Liver (tissue), 9 donors: Measurements from ENCODE around the gene CHKA. TPM values are rescaled to one million over a fixed set of nuclear protein-coding genes. Genes with fewer than 3 reads are reported as not detected.
A peak's percentile ranks its signal among the peaks of the same experiment; 100 is the strongest.

Experiments used
- DNase-seq: peaks from one replicate; pipeline ENCODE4 v3.0.0-alpha.2; 2017; ENCODE audit warnings: low spot score
- H3K27ac ChIP-seq, 2 donors: one replicate each; pipeline ENCODE4 v1.7.0; 2013; ENCODE audit warnings: inconsistent platforms in 2 of 2, low read length in 2 of 2, control low read depth in 1 of 2, low read depth in 1 of 2, mild to moderate bottlenecking in 1 of 2
- H3K27me3 ChIP-seq, 4 donors: one replicate each; pipeline versions ENCODE4 v1.6.1 to v1.7.0; 2013; ENCODE audit warnings: low read length in 3 of 4, inconsistent platforms in 1 of 4, mild to moderate bottlenecking in 1 of 4, moderate library complexity in 1 of 4; ENCODE audit not compliant: control insufficient read depth in 4 of 4, insufficient read depth in 4 of 4
- H3K36me3 ChIP-seq, 4 donors: one replicate each; pipeline versions ENCODE4 v1.6.1 to v1.7.0; 2013; ENCODE audit warnings: low read length in 3 of 4, mild to moderate bottlenecking in 3 of 4, low read depth in 1 of 4, moderate library complexity in 1 of 4; ENCODE audit not compliant: control insufficient read depth in 4 of 4, insufficient read depth in 3 of 4
- H3K4me1 ChIP-seq, 4 donors: one replicate each; pipeline versions ENCODE4 v1.6.1 to v1.7.0; 2013; ENCODE audit warnings: low read length in 3 of 4, mild to moderate bottlenecking in 3 of 4, moderate library complexity in 1 of 4; ENCODE audit not compliant: control insufficient read depth in 4 of 4, insufficient read depth in 4 of 4
- H3K4me3 ChIP-seq, 3 donors: one replicate each; pipeline versions ENCODE4 v1.6.1 to v1.7.0; 2013; ENCODE audit warnings: low read length in 3 of 3, control low read depth in 1 of 3, low read depth in 1 of 3, mild to moderate bottlenecking in 1 of 3
- H3K9ac ChIP-seq, 2 donors: one replicate each; pipeline ENCODE4 v1.7.0; 2013; ENCODE audit warnings: low read length in 2 of 2, mild to moderate bottlenecking in 2 of 2, moderate library complexity in 2 of 2, control low read depth in 1 of 2, low read depth in 1 of 2
- H3K9me3 ChIP-seq, 4 donors: one replicate each; pipeline versions ENCODE4 v1.6.1 to v1.7.0; 2013; ENCODE audit warnings: low read length in 3 of 4; ENCODE audit not compliant: control insufficient read depth in 4 of 4
- EGR1 ChIP-seq, 2 donors: IDR thresholded peaks; 2 replicates each; pipeline ENCODE4 v1.6.1; 2016 to 2018; ENCODE audit warnings: antibody characterized with exemption in 2 of 2, low read depth in 2 of 2
- FOXA1 ChIP-seq: IDR thresholded peaks from 2 replicates; pipeline ENCODE4 v1.6.1; 2016; ENCODE audit warnings: antibody characterized with exemption
- FOXA2 ChIP-seq: IDR thresholded peaks from 2 replicates; pipeline ENCODE4 v1.6.1; 2016; ENCODE audit warnings: antibody characterized with exemption
- GABPA ChIP-seq, 2 donors: IDR thresholded peaks in 1 of 2; conservative IDR thresholded peaks in 1 of 2; 2 replicates each; pipeline ENCODE4 v1.6.1; 2016; ENCODE audit warnings: antibody characterized with exemption in 2 of 2, mild to moderate bottlenecking in 1 of 2, moderate library complexity in 1 of 2
- HNF4A ChIP-seq, 2 donors: conservative IDR thresholded peaks; 2 replicates each; pipeline ENCODE4 v1.6.1; 2016; ENCODE audit warnings: antibody characterized with exemption in 2 of 2, mild to moderate bottlenecking in 2 of 2
- HNF4G ChIP-seq: IDR thresholded peaks from 2 replicates; pipeline ENCODE4 v1.6.1; 2016; ENCODE audit warnings: antibody characterized with exemption
- JUND ChIP-seq, 2 donors: IDR thresholded peaks; 2 replicates each; pipeline ENCODE4 v1.6.1; 2016; ENCODE audit warnings: antibody characterized with exemption in 2 of 2
- NR2F2 ChIP-seq: IDR thresholded peaks from 2 replicates; pipeline ENCODE4 v1.6.1; 2016; ENCODE audit warnings: antibody characterized with exemption
- RAD21 ChIP-seq, 2 donors: IDR thresholded peaks; 2 replicates each; pipeline ENCODE4 v1.6.1; 2016; ENCODE audit warnings: antibody characterized with exemption in 2 of 2, mild to moderate bottlenecking in 2 of 2
- RXRA ChIP-seq, 2 donors: IDR thresholded peaks; 2 replicates each; pipeline ENCODE4 v1.6.1; 2017 to 2018; ENCODE audit warnings: antibody characterized with exemption in 2 of 2, mild to moderate bottlenecking in 1 of 2
- SP1 ChIP-seq: IDR thresholded peaks from 2 replicates; pipeline ENCODE4 v1.6.1; 2018; ENCODE audit warnings: antibody characterized with exemption, mild to moderate bottlenecking
- TAF1 ChIP-seq: conservative IDR thresholded peaks from 2 replicates; pipeline ENCODE4 v1.6.1; 2016; ENCODE audit warnings: antibody characterized with exemption, mild to moderate bottlenecking
- YY1 ChIP-seq: IDR thresholded peaks from 2 replicates; pipeline ENCODE4 v1.6.1; 2016; ENCODE audit warnings: antibody characterized with exemption, mild to moderate bottlenecking
- WGBS: extraction: QIAGEN DNeasy Blood & Tissue Kit; methylation state at CpG from one replicate; pipeline ENCODE4 v1.1.7; 2013; 5-methylcytosine and 5-hydroxymethylcytosine counted together
- polyA plus RNA-seq, 2 donors: library from polyadenylated mRNA; stranded (reverse) in 1 of 2; unstranded in 1 of 2; fragments of 200-250 nt in 1 of 2; fragments of >200 nt in 1 of 2; fragmentation: Nextera tagmentation in 1 of 2; extraction: Ambion mirVana in 1 of 2; gene quantifications; one replicate each; pipeline versions ENCODE4 v1.2.1 to v1.2.3, GENCODE V29; 2013 to 2015
- total RNA-seq, 2 donors: library from RNA; depleted of rRNA; stranded (reverse); fragments of >200 nt; gene quantifications; one replicate each; pipeline ENCODE4 v1.2.3, GENCODE V29; 2014
- TF ChIP-seq, protein P1 (sequence below): fragments of 150-350 bp; IDR thresholded peaks from 2 replicates; pipeline ENCODE4 v1.5.1; 2017; ENCODE audit warnings: improper control_type of control experiment, low read depth, low read length; ENCODE audit not compliant: missing input control
- TF ChIP-seq, protein P2 (sequence below): IDR thresholded peaks from 2 replicates; pipeline ENCODE4 v1.6.1; 2016; ENCODE audit warnings: antibody characterized with exemption
- TF ChIP-seq, protein P3 (sequence below): IDR thresholded peaks from 2 replicates; pipeline ENCODE4 v1.6.1; 2016; ENCODE audit warnings: antibody characterized with exemption
- TF ChIP-seq, protein P4 (sequence below): IDR thresholded peaks from 2 replicates; pipeline ENCODE4 v1.6.1; 2016; ENCODE audit warnings: antibody characterized with exemption
- TF ChIP-seq, protein P5 (sequence below): IDR thresholded peaks from 2 replicates; pipeline ENCODE4 v1.6.1; 2016; ENCODE audit warnings: antibody characterized with exemption, mild to moderate bottlenecking
- donor health status: healthy.
- donor health status: healthy.
- donor health status: healthy.
- donor health status: healthy.
- donor health status: healthy.

The CHKA gene
- total and polyA plus RNA-seq, 4 donors: 11.4 to 41.9 (median 17.3) TPM

DNA sequence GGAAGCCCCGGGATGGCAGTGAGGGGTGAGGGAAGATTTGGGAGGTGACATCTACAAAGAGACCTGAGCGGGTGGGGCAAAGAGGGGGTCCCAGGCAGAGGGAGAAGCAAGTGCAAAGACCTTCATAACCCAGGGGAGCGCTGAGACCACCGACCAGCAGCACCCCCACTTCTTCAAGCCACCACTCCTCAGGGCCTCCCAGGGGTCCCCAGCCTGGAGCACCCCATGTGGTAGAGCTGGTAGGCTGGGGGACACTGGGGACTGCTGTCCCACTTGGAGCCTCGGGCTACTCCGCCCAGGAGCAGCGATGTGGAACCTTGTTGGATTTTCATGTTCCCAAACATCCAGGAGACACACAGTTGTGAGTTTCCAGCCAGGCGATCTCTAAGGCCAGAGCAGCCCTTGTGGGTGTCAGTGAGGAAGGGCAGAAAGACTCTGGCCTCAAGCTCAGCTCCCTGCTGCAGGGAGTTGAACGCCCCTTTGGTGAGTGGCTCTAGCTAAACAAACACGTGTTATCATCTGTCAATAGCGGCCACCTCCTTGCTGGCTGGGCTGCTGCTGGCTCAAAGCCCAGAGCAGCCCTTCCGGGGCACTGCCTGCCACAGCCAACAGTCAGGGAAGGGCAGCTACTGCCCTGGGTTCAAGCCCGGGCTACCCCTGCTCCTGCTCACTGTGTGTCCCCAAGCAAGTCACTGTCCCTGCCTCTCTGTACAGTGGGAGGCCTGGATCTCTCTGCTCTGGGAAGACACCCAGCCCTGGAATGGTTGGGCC, 25.7 kb upstream of the CHKA start (continued):
- TF ChIP-seq, protein P1, sequence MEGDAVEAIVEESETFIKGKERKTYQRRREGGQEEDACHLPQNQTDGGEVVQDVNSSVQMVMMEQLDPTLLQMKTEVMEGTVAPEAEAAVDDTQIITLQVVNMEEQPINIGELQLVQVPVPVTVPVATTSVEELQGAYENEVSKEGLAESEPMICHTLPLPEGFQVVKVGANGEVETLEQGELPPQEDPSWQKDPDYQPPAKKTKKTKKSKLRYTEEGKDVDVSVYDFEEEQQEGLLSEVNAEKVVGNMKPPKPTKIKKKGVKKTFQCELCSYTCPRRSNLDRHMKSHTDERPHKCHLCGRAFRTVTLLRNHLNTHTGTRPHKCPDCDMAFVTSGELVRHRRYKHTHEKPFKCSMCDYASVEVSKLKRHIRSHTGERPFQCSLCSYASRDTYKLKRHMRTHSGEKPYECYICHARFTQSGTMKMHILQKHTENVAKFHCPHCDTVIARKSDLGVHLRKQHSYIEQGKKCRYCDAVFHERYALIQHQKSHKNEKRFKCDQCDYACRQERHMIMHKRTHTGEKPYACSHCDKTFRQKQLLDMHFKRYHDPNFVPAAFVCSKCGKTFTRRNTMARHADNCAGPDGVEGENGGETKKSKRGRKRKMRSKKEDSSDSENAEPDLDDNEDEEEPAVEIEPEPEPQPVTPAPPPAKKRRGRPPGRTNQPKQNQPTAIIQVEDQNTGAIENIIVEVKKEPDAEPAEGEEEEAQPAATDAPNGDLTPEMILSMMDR: no peak
- TF ChIP-seq TAF1 (peak; percentile 85), SP1 (peak; percentile 96), HNF4G (peak; percentile 30)

DNA sequence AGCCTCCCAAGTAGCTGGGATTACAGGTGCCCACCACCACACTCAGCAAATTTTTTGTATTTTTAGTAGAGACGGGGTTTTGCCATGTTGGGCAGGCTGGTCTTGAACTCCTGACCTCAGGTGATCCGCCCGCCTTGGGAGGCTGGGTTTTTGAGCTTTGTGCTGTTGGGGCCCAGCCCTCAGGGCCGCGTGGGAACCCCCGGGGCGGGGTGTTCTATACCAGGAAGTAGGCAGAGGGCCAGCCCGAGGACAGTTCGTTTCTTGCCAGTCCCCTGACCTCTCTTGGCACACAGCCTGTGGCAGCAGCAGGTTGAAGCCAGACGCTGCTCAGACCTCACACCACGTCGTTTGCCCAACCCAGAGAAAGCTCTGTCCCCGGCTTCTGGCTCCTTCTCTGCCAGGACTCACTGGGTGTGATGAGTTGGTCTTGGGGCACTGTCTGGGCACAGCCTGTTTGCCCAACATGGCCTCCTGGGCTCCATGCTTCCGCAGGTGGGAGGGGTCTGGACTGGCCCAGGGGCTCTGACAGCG, 24.9 kb upstream of the CHKA start:
- H3K4me3 ChIP-seq: no peak overlapping the region
- no peak for TF ChIP-seq TAF1
- TF ChIP-seq JUND (IDR thresholded peaks at IDR 0.05): peak; percentile 41 to 76
- TF ChIP-seq, protein P2, sequence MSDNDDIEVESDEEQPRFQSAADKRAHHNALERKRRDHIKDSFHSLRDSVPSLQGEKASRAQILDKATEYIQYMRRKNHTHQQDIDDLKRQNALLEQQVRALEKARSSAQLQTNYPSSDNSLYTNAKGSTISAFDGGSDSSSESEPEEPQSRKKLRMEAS: peak; percentile 92
- TF ChIP-seq, protein P3, sequence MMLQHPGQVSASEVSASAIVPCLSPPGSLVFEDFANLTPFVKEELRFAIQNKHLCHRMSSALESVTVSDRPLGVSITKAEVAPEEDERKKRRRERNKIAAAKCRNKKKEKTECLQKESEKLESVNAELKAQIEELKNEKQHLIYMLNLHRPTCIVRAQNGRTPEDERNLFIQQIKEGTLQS: no peak
- TF ChIP-seq HNF4G: no peak
- peak in 1 of 2 donors; percentile 68 for TF ChIP-seq EGR1 (IDR thresholded peaks at IDR 0.05; ENCODE audit: low read depth in 2 of 2)
- peak; percentile 71 to 79 for TF ChIP-seq HNF4A (conservative IDR thresholded peaks at IDR 0.05)
- no peak for TF ChIP-seq FOXA1
- TF ChIP-seq, protein P4, sequence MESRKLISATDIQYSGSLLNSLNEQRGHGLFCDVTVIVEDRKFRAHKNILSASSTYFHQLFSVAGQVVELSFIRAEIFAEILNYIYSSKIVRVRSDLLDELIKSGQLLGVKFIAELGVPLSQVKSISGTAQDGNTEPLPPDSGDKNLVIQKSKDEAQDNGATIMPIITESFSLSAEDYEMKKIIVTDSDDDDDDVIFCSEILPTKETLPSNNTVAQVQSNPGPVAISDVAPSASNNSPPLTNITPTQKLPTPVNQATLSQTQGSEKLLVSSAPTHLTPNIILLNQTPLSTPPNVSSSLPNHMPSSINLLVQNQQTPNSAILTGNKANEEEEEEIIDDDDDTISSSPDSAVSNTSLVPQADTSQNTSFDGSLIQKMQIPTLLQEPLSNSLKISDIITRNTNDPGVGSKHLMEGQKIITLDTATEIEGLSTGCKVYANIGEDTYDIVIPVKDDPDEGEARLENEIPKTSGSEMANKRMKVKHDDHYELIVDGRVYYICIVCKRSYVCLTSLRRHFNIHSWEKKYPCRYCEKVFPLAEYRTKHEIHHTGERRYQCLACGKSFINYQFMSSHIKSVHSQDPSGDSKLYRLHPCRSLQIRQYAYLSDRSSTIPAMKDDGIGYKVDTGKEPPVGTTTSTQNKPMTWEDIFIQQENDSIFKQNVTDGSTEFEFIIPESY: peak; percentile 68
- TF ChIP-seq FOXA2: peak; percentile 9
- TF ChIP-seq, protein P1: no peak
- TF ChIP-seq YY1: peak; percentile 81
- peak in 1 of 2 donors; percentile 52 for TF ChIP-seq GABPA (IDR thresholded peaks at IDR 0.05 in 1 of 2, conservative IDR thresholded peaks at IDR 0.05 in 1 of 2)
- TF ChIP-seq, protein P5, sequence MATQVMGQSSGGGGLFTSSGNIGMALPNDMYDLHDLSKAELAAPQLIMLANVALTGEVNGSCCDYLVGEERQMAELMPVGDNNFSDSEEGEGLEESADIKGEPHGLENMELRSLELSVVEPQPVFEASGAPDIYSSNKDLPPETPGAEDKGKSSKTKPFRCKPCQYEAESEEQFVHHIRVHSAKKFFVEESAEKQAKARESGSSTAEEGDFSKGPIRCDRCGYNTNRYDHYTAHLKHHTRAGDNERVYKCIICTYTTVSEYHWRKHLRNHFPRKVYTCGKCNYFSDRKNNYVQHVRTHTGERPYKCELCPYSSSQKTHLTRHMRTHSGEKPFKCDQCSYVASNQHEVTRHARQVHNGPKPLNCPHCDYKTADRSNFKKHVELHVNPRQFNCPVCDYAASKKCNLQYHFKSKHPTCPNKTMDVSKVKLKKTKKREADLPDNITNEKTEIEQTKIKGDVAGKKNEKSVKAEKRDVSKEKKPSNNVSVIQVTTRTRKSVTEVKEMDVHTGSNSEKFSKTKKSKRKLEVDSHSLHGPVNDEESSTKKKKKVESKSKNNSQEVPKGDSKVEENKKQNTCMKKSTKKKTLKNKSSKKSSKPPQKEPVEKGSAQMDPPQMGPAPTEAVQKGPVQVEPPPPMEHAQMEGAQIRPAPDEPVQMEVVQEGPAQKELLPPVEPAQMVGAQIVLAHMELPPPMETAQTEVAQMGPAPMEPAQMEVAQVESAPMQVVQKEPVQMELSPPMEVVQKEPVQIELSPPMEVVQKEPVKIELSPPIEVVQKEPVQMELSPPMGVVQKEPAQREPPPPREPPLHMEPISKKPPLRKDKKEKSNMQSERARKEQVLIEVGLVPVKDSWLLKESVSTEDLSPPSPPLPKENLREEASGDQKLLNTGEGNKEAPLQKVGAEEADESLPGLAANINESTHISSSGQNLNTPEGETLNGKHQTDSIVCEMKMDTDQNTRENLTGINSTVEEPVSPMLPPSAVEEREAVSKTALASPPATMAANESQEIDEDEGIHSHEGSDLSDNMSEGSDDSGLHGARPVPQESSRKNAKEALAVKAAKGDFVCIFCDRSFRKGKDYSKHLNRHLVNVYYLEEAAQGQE: peak; percentile 38
- TF ChIP-seq NR2F2: peak; percentile 77
- TF ChIP-seq RXRA (IDR thresholded peaks at IDR 0.05): peak; percentile 93 to 94
- TF ChIP-seq SP1: peak; percentile 88
- TF ChIP-seq RAD21 (IDR thresholded peaks at IDR 0.05): peak; percentile 29 to 49
- H3K4me1 ChIP-seq: peaks cover 23 to 54% (median 41%) of the 10 kb centered on the region in 4 donors
- peak overlapping the region in 1 of 2 donors; percentile 54 for H3K9ac ChIP-seq
- DNase-seq: peak; percentile 61
- 9% methylated on average over 15 of the region's 15 CpGs for WGBS
- H3K36me3 ChIP-seq: no peaks in the 10 kb centered on the region
- H3K27ac ChIP-seq: peak overlapping the region; percentile 88 to 98
- H3K27me3 ChIP-seq: no peaks in the 10 kb centered on the region
- no peaks in the 10 kb centered on the region for H3K9me3 ChIP-seq
